K562 (cell line): ENCODE results near the gene FCHSD1. TPM values are rescaled to one million over a fixed set of nuclear protein-coding genes. Genes with fewer than 3 reads are reported as not detected.

ENCODE experiments used
- ATAC-seq: fragments of 200-7000 bp; cut with Tn5 transposase; 3 replicates; pipeline ENCODE4 v1.9.1; 2020; ENCODE audit warnings: moderate library complexity
- BruUV-seq: library from RNA; stranded (reverse); fragments of 400-500 nt; replicated peaks from 2 replicates; lab custom pipeline; 2021; lab: Mats Ljungman, UMichigan
- CTCF ChIA-PET: fragments of 300-600 bp; formaldehyde crosslinking; extraction: SDS; loops from one replicate; lab custom pipeline; 2021; ENCODE audit warnings: low intra/inter-chr PET ratio; lab: Yijun Ruan, JAX
- POLR2A ChIA-PET: fragments of 300-600, 350-650 bp; sonication (Branson Sonifier 250); formaldehyde crosslinking; extraction: SDS; loops from one replicate; lab custom pipeline; 2021; ENCODE audit warnings: antibody characterized with exemption, inconsistent platforms; lab: Yijun Ruan, JAX
- DNase-seq, 4 experiments: peaks; one replicate each; pipeline versions ENCODE4 v3.0.0 to v3.0.0-alpha.2; 2011 to 2018; ENCODE audit warnings: low spot score in 3 of 4, mixed read lengths in 3 of 4; ENCODE audit errors: extremely low read depth in 1 of 4
- FAIRE-seq: peaks from 2 replicates; lab custom pipeline; 2011; peaks lifted over from hg19 to GRCh38; lab: Jason Lieb, UNC
- H2AFZ ChIP-seq: 2 replicates; pipeline ENCODE4 v1.6.0; 2011; ENCODE audit warnings: low read depth, low read length, control low read depth, inconsistent platforms
- H3K27ac ChIP-seq: fragments of 200-600 bp; 3 replicates; pipeline ENCODE4 v1.8.0; 2011; ENCODE audit warnings: low read depth, mild to moderate bottlenecking, control low read depth, inconsistent platforms, low read length, moderate library complexity, mixed read lengths; ENCODE audit errors: extremely low read depth
- H3K27me3 ChIP-seq, 2 experiments: fragments of 300-600 bp in 1 of 2; 2 replicates in 1 of 2; 3 replicates in 1 of 2; pipeline versions ENCODE4 v1.6.0 to v1.8.0; 2011; ENCODE audit warnings: inconsistent platforms in 2 of 2, low read length in 2 of 2, mild to moderate bottlenecking in 1 of 2, mixed read lengths in 1 of 2, moderate library complexity in 1 of 2; ENCODE audit not compliant: control insufficient read depth in 2 of 2, insufficient read depth in 2 of 2
- H3K36me3 ChIP-seq: fragments of 300-600 bp; 3 replicates; pipeline ENCODE4 v1.8.0; 2011; ENCODE audit warnings: mild to moderate bottlenecking, low read length, inconsistent platforms; ENCODE audit not compliant: control insufficient read depth, insufficient read depth
- H3K4me1 ChIP-seq, 2 experiments: fragments of 200-600 bp in 1 of 2; replicated peaks in 1 of 2; 2 replicates in 1 of 2; 3 replicates in 1 of 2; pipeline versions ENCODE4 v1.5.1 to v1.8.0; 2011; ENCODE audit warnings: inconsistent platforms in 2 of 2, low read length in 2 of 2, mild to moderate bottlenecking in 1 of 2, mixed read lengths in 1 of 2, moderate library complexity in 1 of 2; ENCODE audit not compliant: control insufficient read depth in 2 of 2, insufficient read depth in 2 of 2
- H3K4me2 ChIP-seq: 2 replicates; pipeline ENCODE4 v1.6.1; 2011; ENCODE audit warnings: low read length, control low read depth, inconsistent platforms, mixed read lengths; ENCODE audit not compliant: insufficient read depth
- H3K4me3 ChIP-seq: fragments of 200-600 bp; sonication (generic), shearing (Covaris generic); 2 replicates; pipeline ENCODE4 v1.5.1; 2016; ENCODE audit warnings: control low read depth, inconsistent platforms
- H3K79me2 ChIP-seq: fragments of 200-600 bp; 3 replicates; pipeline ENCODE4 v1.8.0; 2011; ENCODE audit warnings: low read length, inconsistent platforms; ENCODE audit not compliant: control insufficient read depth, insufficient read depth
- H3K9ac ChIP-seq, 2 experiments: 2 replicates each; pipeline versions ENCODE4 v1.6.0 to v1.6.1; 2011; ENCODE audit warnings: low read depth in 2 of 2, low read length in 2 of 2, control low read depth in 1 of 2, inconsistent platforms in 1 of 2, mild to moderate bottlenecking in 1 of 2, mixed read lengths in 1 of 2; ENCODE audit not compliant: insufficient read depth in 1 of 2
- H3K9me1 ChIP-seq: one replicate; pipeline ENCODE4 v1.6.0; 2011; ENCODE audit warnings: inconsistent platforms, mild to moderate bottlenecking, low read length, moderate library complexity; ENCODE audit not compliant: control insufficient read depth, insufficient read depth
- H3K9me3 ChIP-seq: replicated peaks from 2 replicates; pipeline ENCODE4 v1.5.1; 2011; ENCODE audit warnings: low read depth, low read length, inconsistent platforms; ENCODE audit not compliant: control insufficient read depth, insufficient read depth
- H4K20me1 ChIP-seq: replicated peaks from 2 replicates; pipeline ENCODE4 v1.6.1; 2011; ENCODE audit warnings: low read length, inconsistent platforms, mixed read lengths; ENCODE audit not compliant: control insufficient read depth, insufficient read depth
- ATF7 ChIP-seq: fragments of 450-650 bp; IDR thresholded peaks from 2 replicates; pipeline ENCODE4 v1.7.1; 2014; ENCODE audit warnings: mild to moderate bottlenecking, moderate library complexity
- in situ Hi-C: fragments of 300-500 bp; cut with MboI; formaldehyde crosslinking; loops from 4 replicates; pipeline ENCODE4 v1.15.0; 2018; ENCODE audit warnings: inconsistent platforms, mixed read lengths
- intact Hi-C: fragments of 100-400 bp; cut with micrococcal nuclease; formaldehyde crosslinking; loops from 2 replicates; pipeline ENCODE4 v1.14.2; 2022
- polyA plus RNA-seq, 8 experiments: library from polyadenylated mRNA; depleted of rRNA in 4 of 8; stranded (reverse) in 5 of 8; unstranded in 3 of 8; fragments of >200 nt; fragmentation: Nextera tagmentation in 2 of 8; fragmentation: Illumina TruSeq in 1 of 8; extraction: Ambion mirVana in 2 of 8; extraction: Trizol in 1 of 8; gene quantifications; 2 replicates each; pipeline versions ENCODE4 v1.2.1 to v1.2.3, GENCODE V29; 2011 to 2014; ENCODE audit warnings: inconsistent platforms in 1 of 8, missing spikeins in 1 of 8
- total RNA-seq, 7 experiments: library from RNA; depleted of rRNA in 6 of 7; stranded (reverse); fragments of >200 nt in 6 of 7; fragmentation: Illumina TruSeq in 2 of 7; extraction: Trizol in 2 of 7; gene quantifications; 2 replicates each; pipeline versions ENCODE4 v1.2.1 to v1.2.3, GENCODE V29; 2011 to 2021; ENCODE audit warnings: low replicate concordance in 1 of 7
- TF ChIP-seq, protein P1 (sequence below): fragments of 200-800 bp; sonication (Bioruptor generic); IDR thresholded peaks from 2 replicates; pipeline ENCODE4 v1.6.1; 2017; ENCODE audit warnings: missing genetic modification characterization, missing compliant biosample characterization
- TF ChIP-seq, protein P2 (sequence below): fragments of 450-650 bp; IDR thresholded peaks from 2 replicates; pipeline ENCODE4 v1.6.1; 2018; ENCODE audit not compliant: partially characterized antibody

The FCHSD1 gene
- total and polyA plus RNA-seq, 9 of the 15 experiments (the other 6 are each of a cell fraction or from before 2014, with no cell fraction given): 0.35 to 37.5 (median 13.6) TPM

DNA sequence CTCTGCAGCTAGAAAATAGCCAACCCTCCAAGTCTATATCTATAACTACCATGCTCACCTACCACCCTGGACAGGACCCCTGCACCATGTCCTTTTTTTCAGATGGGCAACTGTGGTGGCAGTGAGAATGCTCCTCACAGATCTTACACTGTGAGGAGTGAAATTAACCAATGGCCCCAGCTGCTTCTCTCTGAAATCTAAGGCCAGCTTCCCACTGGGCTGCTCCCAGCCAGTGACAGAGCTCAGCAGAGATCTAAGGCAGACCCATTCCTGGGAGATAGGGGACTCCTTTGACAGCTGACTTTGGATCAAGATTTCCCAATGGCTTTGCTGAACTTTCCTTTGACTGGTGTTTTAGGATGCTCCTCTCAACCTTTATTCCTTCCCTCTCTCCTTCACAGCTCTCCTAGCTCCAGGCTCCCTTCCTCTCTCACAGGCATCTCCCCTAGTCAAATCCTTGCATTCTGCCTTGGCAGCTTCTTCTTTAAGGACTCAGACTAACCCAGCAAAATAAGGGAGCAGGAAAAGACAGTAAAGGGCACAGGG, 32.5 kb upstream of the FCHSD1 start:
- peak overlapping the region; percentile 52; the same call in 1 of the 3 replicates for H3K27ac ChIP-seq
- ChIA-PET POLR2A (interaction anchor here (0.6 to 2.2 kb wide), 5 partner anchors 8 to 460 kb away, joined by 3 to 11 read pairs (median 4); no protein-coding TSS in a partner anchor), CTCF (no interaction called here)
- H2AFZ ChIP-seq: no peak overlapping the region; the same call in 1 of the 2 replicates
- peaks cover 14% of the 10 kb centered on the region; the same call in 1 of the 3 replicates for H3K79me2 ChIP-seq
- no peak for ATAC-seq
- no TSS peak for BruUV-seq
- intact Hi-C loops (no loop called here), in situ Hi-C loops (no loop called here)
- H3K9ac ChIP-seq: no peak overlapping the region
- TF ChIP-seq, protein P1, sequence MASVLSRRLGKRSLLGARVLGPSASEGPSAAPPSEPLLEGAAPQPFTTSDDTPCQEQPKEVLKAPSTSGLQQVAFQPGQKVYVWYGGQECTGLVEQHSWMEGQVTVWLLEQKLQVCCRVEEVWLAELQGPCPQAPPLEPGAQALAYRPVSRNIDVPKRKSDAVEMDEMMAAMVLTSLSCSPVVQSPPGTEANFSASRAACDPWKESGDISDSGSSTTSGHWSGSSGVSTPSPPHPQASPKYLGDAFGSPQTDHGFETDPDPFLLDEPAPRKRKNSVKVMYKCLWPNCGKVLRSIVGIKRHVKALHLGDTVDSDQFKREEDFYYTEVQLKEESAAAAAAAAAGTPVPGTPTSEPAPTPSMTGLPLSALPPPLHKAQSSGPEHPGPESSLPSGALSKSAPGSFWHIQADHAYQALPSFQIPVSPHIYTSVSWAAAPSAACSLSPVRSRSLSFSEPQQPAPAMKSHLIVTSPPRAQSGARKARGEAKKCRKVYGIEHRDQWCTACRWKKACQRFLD (CRISPR knock-in tag): no peak
- peak; percentile 12; the same call in 1 of the 2 replicates for TF ChIP-seq ATF7
- TF ChIP-seq, protein P2, sequence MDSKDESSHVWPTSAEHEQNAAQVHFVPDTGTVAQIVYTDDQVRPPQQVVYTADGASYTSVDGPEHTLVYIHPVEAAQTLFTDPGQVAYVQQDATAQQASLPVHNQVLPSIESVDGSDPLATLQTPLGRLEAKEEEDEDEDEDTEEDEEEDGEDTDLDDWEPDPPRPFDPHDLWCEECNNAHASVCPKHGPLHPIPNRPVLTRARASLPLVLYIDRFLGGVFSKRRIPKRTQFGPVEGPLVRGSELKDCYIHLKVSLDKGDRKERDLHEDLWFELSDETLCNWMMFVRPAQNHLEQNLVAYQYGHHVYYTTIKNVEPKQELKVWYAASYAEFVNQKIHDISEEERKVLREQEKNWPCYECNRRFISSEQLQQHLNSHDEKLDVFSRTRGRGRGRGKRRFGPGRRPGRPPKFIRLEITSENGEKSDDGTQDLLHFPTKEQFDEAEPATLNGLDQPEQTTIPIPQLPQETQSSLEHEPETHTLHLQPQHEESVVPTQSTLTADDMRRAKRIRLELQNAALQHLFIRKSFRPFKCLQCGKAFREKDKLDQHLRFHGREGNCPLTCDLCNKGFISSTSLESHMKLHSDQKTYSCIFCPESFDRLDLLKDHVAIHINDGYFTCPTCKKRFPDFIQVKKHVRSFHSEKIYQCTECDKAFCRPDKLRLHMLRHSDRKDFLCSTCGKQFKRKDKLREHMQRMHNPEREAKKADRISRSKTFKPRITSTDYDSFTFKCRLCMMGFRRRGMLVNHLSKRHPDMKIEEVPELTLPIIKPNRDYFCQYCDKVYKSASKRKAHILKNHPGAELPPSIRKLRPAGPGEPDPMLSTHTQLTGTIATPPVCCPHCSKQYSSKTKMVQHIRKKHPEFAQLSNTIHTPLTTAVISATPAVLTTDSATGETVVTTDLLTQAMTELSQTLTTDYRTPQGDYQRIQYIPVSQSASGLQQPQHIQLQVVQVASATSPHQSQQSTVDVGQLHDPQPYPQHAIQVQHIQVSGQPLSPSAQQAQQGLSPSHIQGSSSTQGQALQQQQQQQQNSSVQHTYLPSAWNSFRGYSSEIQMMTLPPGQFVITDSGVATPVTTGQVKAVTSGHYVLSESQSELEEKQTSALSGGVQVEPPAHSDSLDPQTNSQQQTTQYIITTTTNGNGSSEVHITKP: peak; percentile 94
- no peaks in the 10 kb centered on the region for H3K9me3 ChIP-seq
- no peaks in the 10 kb centered on the region for H3K27me3 ChIP-seq
- H3K36me3 ChIP-seq: peaks cover 4% of the 10 kb centered on the region; the same call in 1 of the 3 replicates
- peaks cover 3% of the 10 kb centered on the region for H3K9me1 ChIP-seq
- no peak for DNase-seq
- peaks cover 40 to 44% of the 10 kb centered on the region in 2 experiments for H3K4me1 ChIP-seq
- peak overlapping the region; percentile 28; the same call in 1 of the 2 replicates for H3K4me2 ChIP-seq
- H4K20me1 ChIP-seq: no peaks in the 10 kb centered on the region
- FAIRE-seq: peak; percentile 62
- no peak overlapping the region for H3K4me3 ChIP-seq
